GM13976 (cell line): ENCODE measurements around the gene DDX1.

ENCODE experiments used
- DNase-seq: peaks from one replicate; pipeline ENCODE4 v3.0.0; 2012; ENCODE audit warnings: low spot score
- in situ Hi-C: fragments of 300-500 bp; cut with MboI; formaldehyde crosslinking; loops from one replicate; pipeline ENCODE4 v1.12.0; 2022; ENCODE audit warnings: low sequenced_read_pairs, mixed read lengths, inconsistent platforms; ENCODE audit not compliant: unreplicated experiment
- TF ChIP-seq, protein P1 (sequence below): IDR thresholded peaks from 2 replicates; pipeline ENCODE4 v1.5.1; 2012; ENCODE audit warnings: borderline replicate concordance, mild to moderate bottlenecking; ENCODE audit not compliant: insufficient read depth; ENCODE audit errors: extremely low read depth, missing control alignments, control extremely low read depth

DDX1 gene

DNA sequence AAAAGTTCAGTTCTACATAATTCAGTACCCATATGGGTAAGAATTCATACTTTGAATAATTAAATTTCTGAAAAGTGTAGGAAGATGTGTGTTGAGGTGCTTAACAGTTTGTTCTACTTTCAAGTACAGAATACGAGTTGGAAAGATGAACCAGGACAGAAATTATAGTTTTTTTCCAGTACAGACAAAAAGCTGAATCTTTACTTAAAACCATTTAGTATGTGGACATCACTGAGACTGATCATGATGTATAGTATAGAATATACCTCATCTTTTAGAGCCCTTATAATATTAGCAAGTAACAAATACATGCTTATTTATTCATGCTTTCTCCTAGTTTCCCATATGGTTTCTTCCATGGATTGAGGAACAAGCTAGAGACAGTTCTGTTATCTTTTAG is 10.0 kb downstream of the DDX1 start:
- DNase-seq = no peak
- in situ Hi-C loops = no loop called here
- TF ChIP-seq, protein P1, sequence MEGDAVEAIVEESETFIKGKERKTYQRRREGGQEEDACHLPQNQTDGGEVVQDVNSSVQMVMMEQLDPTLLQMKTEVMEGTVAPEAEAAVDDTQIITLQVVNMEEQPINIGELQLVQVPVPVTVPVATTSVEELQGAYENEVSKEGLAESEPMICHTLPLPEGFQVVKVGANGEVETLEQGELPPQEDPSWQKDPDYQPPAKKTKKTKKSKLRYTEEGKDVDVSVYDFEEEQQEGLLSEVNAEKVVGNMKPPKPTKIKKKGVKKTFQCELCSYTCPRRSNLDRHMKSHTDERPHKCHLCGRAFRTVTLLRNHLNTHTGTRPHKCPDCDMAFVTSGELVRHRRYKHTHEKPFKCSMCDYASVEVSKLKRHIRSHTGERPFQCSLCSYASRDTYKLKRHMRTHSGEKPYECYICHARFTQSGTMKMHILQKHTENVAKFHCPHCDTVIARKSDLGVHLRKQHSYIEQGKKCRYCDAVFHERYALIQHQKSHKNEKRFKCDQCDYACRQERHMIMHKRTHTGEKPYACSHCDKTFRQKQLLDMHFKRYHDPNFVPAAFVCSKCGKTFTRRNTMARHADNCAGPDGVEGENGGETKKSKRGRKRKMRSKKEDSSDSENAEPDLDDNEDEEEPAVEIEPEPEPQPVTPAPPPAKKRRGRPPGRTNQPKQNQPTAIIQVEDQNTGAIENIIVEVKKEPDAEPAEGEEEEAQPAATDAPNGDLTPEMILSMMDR = no peak

DNA sequence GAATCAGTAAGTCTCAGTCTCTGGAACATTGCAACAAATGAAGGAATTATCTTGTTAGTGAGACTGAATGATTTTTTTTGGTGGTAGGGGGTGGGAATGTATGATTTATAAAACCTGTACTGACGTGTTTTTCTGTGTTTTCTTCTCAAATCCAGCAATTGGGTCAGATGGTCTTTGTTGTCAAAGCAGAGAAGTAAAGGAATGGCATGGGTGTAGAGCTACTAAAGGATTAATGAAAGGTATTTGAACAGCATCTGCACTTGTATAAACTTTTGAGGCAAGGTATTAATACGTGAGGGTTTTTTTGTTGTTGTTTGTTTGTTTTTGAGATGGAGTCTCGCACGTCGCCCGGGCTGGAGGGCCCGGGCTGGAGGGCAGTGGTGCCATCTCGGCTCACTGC is 10.7 kb downstream of the DDX1 start:
- in situ Hi-C loops = no loop called here
- no peak for DNase-seq
- TF ChIP-seq, protein P1 = no peak

DNA sequence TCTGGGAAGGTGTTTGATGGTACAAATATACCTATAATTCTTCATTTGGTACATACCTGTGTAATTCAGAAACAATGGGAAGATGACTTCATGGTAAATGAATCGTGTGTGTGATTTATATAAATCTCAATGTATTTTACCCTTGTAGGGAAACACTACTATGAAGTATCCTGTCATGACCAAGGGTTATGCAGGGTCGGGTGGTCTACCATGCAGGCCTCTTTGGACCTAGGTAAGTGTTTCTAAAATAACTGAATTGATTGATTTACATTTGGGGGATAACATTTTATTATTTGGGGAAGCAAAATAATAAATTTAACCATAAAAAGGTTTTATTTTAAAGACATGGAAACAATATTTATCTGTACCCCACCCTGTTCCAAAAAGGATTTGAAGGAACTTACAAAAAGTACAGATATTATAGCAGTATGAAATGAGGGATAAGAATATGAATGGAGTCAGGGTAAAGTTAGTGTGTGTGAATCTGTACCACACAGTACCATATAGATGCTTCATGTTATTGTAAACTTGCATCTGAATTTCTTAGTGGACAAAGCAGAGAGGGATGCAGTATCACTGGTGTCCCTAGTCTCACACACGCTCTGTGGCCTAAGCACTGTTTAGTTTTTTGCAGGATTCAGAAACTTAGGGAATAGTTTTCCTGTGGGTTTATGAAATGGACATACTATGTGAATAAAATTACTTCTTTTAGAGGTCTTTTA is 11.5 kb downstream of the DDX1 start:
- TF ChIP-seq, protein P1 = no peak
- DNase-seq = no peak
- in situ Hi-C loops = no loop called here

DNA sequence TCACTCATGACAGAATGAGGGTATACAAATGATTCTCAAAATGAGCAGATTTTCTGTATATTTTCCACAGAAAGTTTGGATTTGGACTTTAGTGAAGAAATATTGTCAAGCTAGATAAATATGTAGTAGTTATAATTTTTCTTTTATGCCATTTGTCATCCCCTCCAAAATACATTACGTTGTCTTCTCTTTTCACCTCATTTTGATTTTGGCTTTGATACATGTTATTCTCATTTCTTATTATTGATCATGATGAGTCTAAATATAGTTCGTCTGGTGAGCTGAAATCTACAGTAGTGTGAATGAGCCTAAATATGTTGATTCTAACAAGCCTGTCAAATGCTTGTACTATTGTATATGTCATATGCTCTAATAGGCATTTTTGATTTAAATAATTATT is 12.3 kb downstream of the DDX1 start:
- no peak for DNase-seq
- TF ChIP-seq, protein P1 = no peak
- in situ Hi-C loops = no loop called here

DNA sequence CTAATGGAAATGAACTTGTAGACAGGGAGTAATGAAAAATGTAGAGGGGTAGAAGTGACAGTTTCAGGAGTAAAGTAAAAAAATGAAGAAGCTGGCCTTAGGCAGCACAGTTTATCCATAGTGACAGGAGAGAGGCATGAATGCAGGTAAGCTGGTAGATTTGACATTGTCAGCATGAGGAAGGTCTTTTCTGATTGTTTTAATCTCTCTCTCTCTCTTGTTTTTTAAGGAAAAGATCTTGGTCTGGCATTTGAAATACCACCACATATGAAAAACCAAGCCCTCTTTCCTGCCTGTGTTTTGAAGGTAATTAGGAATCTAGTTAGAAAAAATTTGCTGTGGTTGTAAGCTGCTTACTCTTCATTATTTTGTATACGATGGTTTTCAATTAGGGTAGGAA is 14.1 kb downstream of the DDX1 start:
- in situ Hi-C loops = no loop called here
- no peak for DNase-seq
- TF ChIP-seq, protein P1 = no peak

DNA sequence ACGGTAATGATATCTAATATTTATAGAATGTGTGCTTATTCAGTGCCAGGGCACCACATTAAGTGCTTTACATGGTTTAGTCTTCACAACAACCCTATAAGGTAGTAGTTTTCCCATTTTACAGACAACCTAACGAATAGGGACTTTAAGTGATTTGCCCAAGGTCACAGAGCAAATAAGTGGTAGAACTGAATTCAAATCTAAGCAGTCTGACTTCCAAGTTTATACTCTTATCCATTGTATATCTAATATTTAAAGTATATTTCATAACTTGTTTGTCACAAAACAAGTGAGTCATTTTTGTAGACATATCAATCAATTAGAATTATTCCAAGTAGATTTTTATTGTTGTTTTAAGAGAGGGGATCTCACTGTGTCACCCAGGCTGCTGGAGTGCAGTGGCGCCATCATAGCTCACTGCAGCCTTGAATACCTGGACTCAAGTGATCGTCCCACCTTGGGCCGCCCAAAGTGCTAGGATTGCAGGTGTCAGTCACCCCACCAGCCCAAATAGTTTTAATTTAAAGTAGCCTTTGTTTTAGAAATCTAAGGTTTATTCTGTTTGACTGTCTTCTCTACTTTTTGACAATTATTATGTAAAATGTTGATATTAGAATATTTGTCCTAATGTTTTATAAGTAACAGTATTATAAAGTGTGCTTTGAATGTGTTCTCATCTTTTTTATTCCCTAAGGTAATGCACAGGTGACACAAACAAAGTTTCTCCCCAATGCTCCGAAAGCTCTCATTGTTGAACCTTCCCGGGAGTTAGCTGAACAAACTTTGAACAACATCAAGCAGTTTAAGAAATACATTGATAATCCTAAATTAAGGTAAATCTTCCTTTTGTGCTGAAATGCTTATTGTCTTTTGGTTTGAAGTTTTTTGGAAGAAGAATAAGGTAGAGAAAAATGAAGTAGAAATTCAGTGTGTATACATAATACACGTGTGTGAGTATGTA is 15.1 kb downstream of the DDX1 start:
- TF ChIP-seq, protein P1 = no peak
- DNase-seq = no peak
- in situ Hi-C loops = no loop called here
